ENCODE measurements around the gene TOP2B. TPM values are rescaled to one million over a fixed set of nuclear protein-coding genes. Genes with fewer than 3 reads are reported as not detected.

TOP2B gene
- polyA plus RNA-seq, 4 donors = 268 to 328 (median 295) TPM

GRCh38 chr3:25586167-25586505 is 78.6 kb downstream of the TOP2B start:
- no peak for DNase-seq (ENCODE audit: low read depth in 4 of 4, low spot score in 2 of 4)

GRCh38 chr3:25585361-25586166 is 79.1 kb downstream of the TOP2B start:
- no peak for DNase-seq (ENCODE audit: low read depth in 4 of 4, low spot score in 2 of 4)

GRCh38 chr3:25584011-25584789 is 80.5 kb downstream of the TOP2B start:
- no peak for DNase-seq (ENCODE audit: low read depth in 4 of 4, low spot score in 2 of 4)

GRCh38 chr3:25583343-25583742 is 81.4 kb downstream of the TOP2B start:
- DNase-seq (ENCODE audit: low read depth in 4 of 4, low spot score in 2 of 4) = no peak

GRCh38 chr3:25582242-25582641 is 82.5 kb downstream of the TOP2B start:
- no peak for DNase-seq (ENCODE audit: low read depth in 4 of 4, low spot score in 2 of 4)

GRCh38 chr3:25581823-25582222 is 82.9 kb downstream of the TOP2B start:
- DNase-seq (ENCODE audit: low read depth in 4 of 4, low spot score in 2 of 4) = no peak

GRCh38 chr3:25581335-25581734 is 83.4 kb downstream of the TOP2B start:
- DNase-seq (ENCODE audit: low read depth in 4 of 4, low spot score in 2 of 4) = no peak

- DNase-seq (ENCODE audit: low read depth in 4 of 4, low spot score in 2 of 4) = no peak
Observed at GRCh38 chr3:25580534-25580933, 84.2 kb downstream of the TOP2B start.

GRCh38 chr3:25578059-25578458 is 86.6 kb downstream of the TOP2B start:
- DNase-seq (ENCODE audit: low read depth in 4 of 4, low spot score in 2 of 4) = no peak

- no peak for DNase-seq (ENCODE audit: low read depth in 4 of 4, low spot score in 2 of 4)
Observed at GRCh38 chr3:25576831-25577454, 87.8 kb downstream of the TOP2B start.

GRCh38 chr3:25576146-25576545 is 88.6 kb downstream of the TOP2B start:
- DNase-seq (ENCODE audit: low read depth in 4 of 4, low spot score in 2 of 4) = no peak

GRCh38 chr3:25575001-25575400 is 89.7 kb downstream of the TOP2B start:
- no peak for DNase-seq (ENCODE audit: low read depth in 4 of 4, low spot score in 2 of 4)

- no peak for DNase-seq (ENCODE audit: low read depth in 4 of 4, low spot score in 2 of 4)
Observed at GRCh38 chr3:25574172-25574765, 90.4 kb downstream of the TOP2B start.

GRCh38 chr3:25573386-25574171 is 91.1 kb downstream of the TOP2B start:
- DNase-seq (ENCODE audit: low read depth in 4 of 4, low spot score in 2 of 4) = no peak

GRCh38 chr3:25572919-25573385 is 91.8 kb downstream of the TOP2B start:
- no peak for DNase-seq (ENCODE audit: low read depth in 4 of 4, low spot score in 2 of 4)

GRCh38 chr3:25572336-25572735 is 92.4 kb downstream of the TOP2B start:
- DNase-seq (ENCODE audit: low read depth in 4 of 4, low spot score in 2 of 4) = no peak

- DNase-seq (ENCODE audit: low read depth in 4 of 4, low spot score in 2 of 4) = no peak
Observed at GRCh38 chr3:25571285-25571684, 93.4 kb downstream of the TOP2B start.

- no peak for DNase-seq (ENCODE audit: low read depth in 4 of 4, low spot score in 2 of 4)
Observed at GRCh38 chr3:25568525-25569078, 96.1 kb downstream of the TOP2B start.

GRCh38 chr3:25567806-25568524 is 96.7 kb downstream of the TOP2B start:
- no peak for DNase-seq (ENCODE audit: low read depth in 4 of 4, low spot score in 2 of 4)

Data from left renal cortex interstitium (tissue), 4 donors.